OCI-LY1 (cell line): ENCODE results near the gene TSPOAP1.

Experiments used
- EZH2 ChIP-seq: fragments of 200-600 bp; sonication (generic), shearing (Covaris generic); IDR thresholded peaks from 2 replicates; pipeline ENCODE4 v1.8.0; 2017; ENCODE audit warnings: borderline replicate concordance, mixed run types, mild to moderate bottlenecking, antibody characterized with exemption, low read length, moderate library complexity, mixed read lengths
- TF ChIP-seq, protein P1 (sequence below): fragments of 200-600 bp; sonication (generic), shearing (Covaris generic); IDR thresholded peaks from 2 replicates; pipeline ENCODE4 v1.5.1; 2017; ENCODE audit warnings: mild to moderate bottlenecking, antibody characterized with exemption, low read length, moderate library complexity, mixed read lengths

DNA sequence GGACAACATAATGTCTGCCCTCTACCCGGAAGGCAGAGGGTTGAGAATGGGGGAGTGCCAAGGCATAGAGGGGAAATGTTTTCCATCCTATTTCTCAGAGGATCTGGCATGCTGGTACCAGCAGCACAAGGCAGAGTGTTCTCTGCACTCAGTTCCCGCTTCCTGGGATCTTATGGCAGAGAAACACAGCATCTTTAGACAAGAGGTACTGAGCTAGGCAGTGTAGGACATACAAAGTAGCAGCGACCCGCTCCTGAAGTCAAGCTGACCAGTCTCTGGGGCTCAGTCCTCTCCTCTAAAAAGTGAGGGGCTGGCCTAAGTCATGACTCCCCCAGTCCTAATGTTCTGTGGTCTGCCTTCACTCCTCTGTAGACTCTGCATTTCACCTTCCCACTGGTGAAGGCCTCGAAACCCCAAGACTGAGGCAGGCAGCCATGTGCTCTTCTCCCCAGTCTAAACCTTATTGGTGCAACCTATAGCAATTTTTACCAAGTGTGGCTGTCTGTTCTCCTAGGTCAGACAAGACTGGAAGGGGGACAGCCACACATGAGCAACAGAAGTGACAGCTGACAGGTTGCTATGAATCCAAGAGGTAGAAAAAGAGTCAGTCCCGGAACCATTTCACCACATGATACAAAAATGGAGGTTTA lies 11.3 kb upstream of the TSPOAP1 start:
- TF ChIP-seq, protein P1, sequence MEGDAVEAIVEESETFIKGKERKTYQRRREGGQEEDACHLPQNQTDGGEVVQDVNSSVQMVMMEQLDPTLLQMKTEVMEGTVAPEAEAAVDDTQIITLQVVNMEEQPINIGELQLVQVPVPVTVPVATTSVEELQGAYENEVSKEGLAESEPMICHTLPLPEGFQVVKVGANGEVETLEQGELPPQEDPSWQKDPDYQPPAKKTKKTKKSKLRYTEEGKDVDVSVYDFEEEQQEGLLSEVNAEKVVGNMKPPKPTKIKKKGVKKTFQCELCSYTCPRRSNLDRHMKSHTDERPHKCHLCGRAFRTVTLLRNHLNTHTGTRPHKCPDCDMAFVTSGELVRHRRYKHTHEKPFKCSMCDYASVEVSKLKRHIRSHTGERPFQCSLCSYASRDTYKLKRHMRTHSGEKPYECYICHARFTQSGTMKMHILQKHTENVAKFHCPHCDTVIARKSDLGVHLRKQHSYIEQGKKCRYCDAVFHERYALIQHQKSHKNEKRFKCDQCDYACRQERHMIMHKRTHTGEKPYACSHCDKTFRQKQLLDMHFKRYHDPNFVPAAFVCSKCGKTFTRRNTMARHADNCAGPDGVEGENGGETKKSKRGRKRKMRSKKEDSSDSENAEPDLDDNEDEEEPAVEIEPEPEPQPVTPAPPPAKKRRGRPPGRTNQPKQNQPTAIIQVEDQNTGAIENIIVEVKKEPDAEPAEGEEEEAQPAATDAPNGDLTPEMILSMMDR: no peak
- TF ChIP-seq EZH2: no peak
